Peyer's patch (tissue), 4 donors: ENCODE results near the gene SRD5A1. TPM values are rescaled to one million over a fixed set of nuclear protein-coding genes. Genes with fewer than 3 reads are reported as not detected.
A peak's percentile ranks its signal among the peaks of the same experiment; 100 is the strongest.

ENCODE experiments used
- DNase-seq, 3 donors: peaks; one replicate each; pipeline ENCODE4 v3.0.0-alpha.2; 2017 to 2019
- H3K27ac ChIP-seq, 4 donors: fragments of 200-600 bp; sonication (generic); one replicate each; pipeline ENCODE4 v1.5.1; 2016 to 2019
- H3K27me3 ChIP-seq, 2 donors: fragments of 200-600 bp; sonication (generic); one replicate each; pipeline ENCODE4 v1.5.1; 2019
- H3K36me3 ChIP-seq, 3 donors: fragments of 200-600 bp; sonication (generic); one replicate each; pipeline ENCODE4 v1.5.1; 2016 to 2019
- H3K4me1 ChIP-seq, 4 donors: fragments of 200-600 bp; sonication (generic); one replicate each; pipeline ENCODE4 v1.5.1; 2016 to 2019
- H3K4me3 ChIP-seq, 4 donors: fragments of 200-600 bp; sonication (generic); 1 replicate in 3 of 4; 2 replicates in 1 of 4; pipeline ENCODE4 v1.5.1; 2016 to 2019; ENCODE audit warnings: mild to moderate bottlenecking in 1 of 4
- H3K9me3 ChIP-seq, 4 donors: fragments of 200-600 bp; sonication (generic); one replicate each; pipeline ENCODE4 v1.5.1; 2016 to 2019; ENCODE audit warnings: mild to moderate bottlenecking in 1 of 4
- CTCF ChIP-seq, 6 experiments: fragments of 450-650 bp in 4 of 6; fragments of 200-600 bp in 2 of 6; sonication (generic) in 1 of 6; IDR thresholded peaks; one replicate each; pipeline ENCODE4 v1.5.1; 2017 to 2019; ENCODE audit warnings: antibody characterized with exemption in 6 of 6, mild to moderate bottlenecking in 3 of 6, moderate library complexity in 1 of 6
- POLR2A ChIP-seq, 2 donors: fragments of 450-650 bp; IDR thresholded peaks; one replicate each; pipeline ENCODE4 v1.5.1; 2017; ENCODE audit warnings: antibody characterized with exemption in 2 of 2, mild to moderate bottlenecking in 2 of 2, moderate library complexity in 2 of 2
- total RNA-seq, 4 donors: library from RNA; depleted of rRNA; stranded (reverse); fragments of >200 nt; gene quantifications; one replicate each; pipeline ENCODE4 v1.1.0, GENCODE V29; 2016

The SRD5A1 gene
- total RNA-seq, 4 donors from 2014 or later: 5.8 to 16.9 (median 13.1) TPM

DNA sequence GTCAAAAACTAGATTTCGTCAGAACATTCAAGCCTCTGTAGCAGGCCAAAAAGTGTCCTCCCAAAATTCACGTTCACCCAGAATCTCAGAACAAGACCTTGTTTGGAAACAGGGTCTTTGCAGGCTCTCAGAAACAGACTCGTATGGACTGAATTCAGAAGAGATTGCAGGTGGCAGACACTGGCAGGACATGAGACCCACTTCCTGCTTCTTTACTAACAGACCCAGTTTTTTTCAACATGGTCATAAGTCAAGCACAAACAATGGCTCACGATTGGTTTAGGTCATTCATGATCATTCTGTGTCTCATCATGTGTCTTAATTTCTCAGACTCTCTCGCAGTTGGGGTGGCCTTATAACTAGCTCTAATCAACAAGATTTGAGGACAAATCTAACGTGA, 74.6 kb downstream of the SRD5A1 start:
- Histone ChIP-seq H3K36me3 (no peaks in the 10 kb centered on the region), H3K9me3 (no peaks in the 10 kb centered on the region), H3K4me3 (no peak overlapping the region), H3K27me3 (no peaks in the 10 kb centered on the region), H3K27ac (no peak overlapping the region), H3K4me1 (peaks cover 0 to 6% (median 2%) of the 10 kb centered on the region in 4 donors)
- TF ChIP-seq CTCF (IDR thresholded peaks at IDR 0.05) (no peak), POLR2A (IDR thresholded peaks at IDR 0.05) (no peak)
- no peak for DNase-seq

GRCh38 chr5:6708814-6709213, 75.6 kb downstream of the SRD5A1 start:
- Histone ChIP-seq H3K4me1 (peaks cover 0 to 6% (median 2%) of the 10 kb centered on the region in 4 donors), H3K27ac (no peak overlapping the region), H3K36me3 (no peaks in the 10 kb centered on the region), H3K27me3 (no peaks in the 10 kb centered on the region), H3K4me3 (no peak overlapping the region), H3K9me3 (no peaks in the 10 kb centered on the region)
- TF ChIP-seq CTCF (IDR thresholded peaks at IDR 0.05): no peak
- no peak for TF ChIP-seq POLR2A (IDR thresholded peaks at IDR 0.05)
- DNase-seq: no peak

DNA sequence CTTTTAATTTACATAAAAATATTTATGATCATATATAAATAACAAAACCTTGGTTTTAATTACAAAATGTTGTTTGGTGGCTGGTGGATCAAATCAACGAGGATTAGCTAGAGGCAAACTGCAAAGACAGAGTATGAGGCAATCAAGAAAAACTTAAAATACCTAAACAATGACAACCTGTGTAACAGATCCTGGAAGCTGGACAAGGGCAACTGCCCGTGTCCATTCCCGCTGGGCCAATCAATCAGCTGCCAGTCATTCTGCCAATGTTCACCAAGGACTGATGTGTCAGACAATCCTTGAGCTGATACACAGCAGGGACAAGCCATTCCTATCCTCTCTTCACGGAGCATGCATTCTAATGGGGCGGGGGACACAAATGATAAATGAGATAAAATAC, 76.8 kb downstream of the SRD5A1 start:
- no peak for DNase-seq
- H3K27me3 ChIP-seq: no peaks in the 10 kb centered on the region
- H3K9me3 ChIP-seq: no peaks in the 10 kb centered on the region
- H3K27ac ChIP-seq: no peak overlapping the region
- TF ChIP-seq CTCF (IDR thresholded peaks at IDR 0.05): no peak
- TF ChIP-seq POLR2A (IDR thresholded peaks at IDR 0.05): no peak
- no peaks in the 10 kb centered on the region for H3K36me3 ChIP-seq
- H3K4me1 ChIP-seq: peaks cover 0 to 12% (median 2%) of the 10 kb centered on the region in 4 donors
- H3K4me3 ChIP-seq: no peak overlapping the region

DNA sequence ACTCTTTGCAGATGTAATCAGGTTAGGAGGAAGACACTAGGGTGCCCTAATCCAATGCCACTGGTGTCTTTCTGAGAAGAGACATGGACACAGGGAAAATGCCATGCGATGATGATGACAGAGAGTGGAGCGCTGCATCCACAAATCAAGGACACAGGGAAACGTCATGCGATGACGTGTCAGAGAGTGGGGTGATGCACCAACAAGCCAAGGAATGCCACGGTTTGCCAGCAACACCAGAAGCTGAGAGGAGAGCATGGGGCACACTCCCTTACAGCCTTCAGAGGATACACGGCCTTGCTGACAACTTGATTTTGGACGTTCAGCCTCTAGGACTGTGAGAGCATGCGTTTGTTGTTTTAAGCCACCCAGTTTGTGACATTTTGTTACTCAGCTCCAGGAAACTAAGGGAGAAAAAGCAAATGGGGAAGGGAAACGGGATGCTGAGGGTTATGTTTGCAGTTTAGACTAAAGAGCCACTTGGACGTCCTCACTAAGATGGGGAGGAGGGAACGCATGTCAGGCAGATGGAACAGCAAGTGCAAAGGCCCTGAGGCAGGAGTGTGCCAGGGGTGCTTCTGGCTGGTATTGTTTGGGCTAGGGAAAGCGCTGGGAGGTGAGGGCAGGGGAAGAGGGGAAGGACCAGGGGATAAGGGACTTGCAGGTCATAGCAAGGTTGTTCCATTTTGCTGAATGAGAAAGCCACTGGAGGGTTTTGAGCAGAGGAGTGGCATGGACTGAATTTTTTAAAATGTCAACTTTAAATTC, 77.5 kb downstream of the SRD5A1 start:
- TF ChIP-seq CTCF (IDR thresholded peaks at IDR 0.05) (no peak), POLR2A (IDR thresholded peaks at IDR 0.05) (no peak)
- DNase-seq: peak in 1 of 3 donors; percentile 25
- H3K4me1 ChIP-seq: peaks cover 0 to 19% (median 5%) of the 10 kb centered on the region in 4 donors
- H3K4me3 ChIP-seq: no peak overlapping the region
- no peaks in the 10 kb centered on the region for H3K9me3 ChIP-seq
- H3K27ac ChIP-seq: no peak overlapping the region
- H3K27me3 ChIP-seq: no peaks in the 10 kb centered on the region
- no peaks in the 10 kb centered on the region for H3K36me3 ChIP-seq

- H3K27me3 ChIP-seq: no peaks in the 10 kb centered on the region
- H3K9me3 ChIP-seq: no peaks in the 10 kb centered on the region
- H3K4me3 ChIP-seq: peak overlapping the region; percentile 70 to 89 (median 80)
- TF ChIP-seq CTCF (IDR thresholded peaks at IDR 0.05) (no peak), POLR2A (IDR thresholded peaks at IDR 0.05) (no peak)
- peak overlapping the region; percentile 90 to 100 (median 98) for H3K27ac ChIP-seq
- no peak for DNase-seq
- H3K36me3 ChIP-seq: no peaks in the 10 kb centered on the region
- peaks cover 0 to 27% (median 11%) of the 10 kb centered on the region in 4 donors for H3K4me1 ChIP-seq
These were observed 78.3 kb downstream of the SRD5A1 start for GRCh38 chr5:6711409-6712141.
